GM18868 (cell line): ENCODE measurements around the gene MBNL2.

Experiments
- ATAC-seq: cut with Tn5 transposase; IDR thresholded peaks from one replicate; pipeline ENCODE4 v1.9.1; 2021; ENCODE audit warnings: mild to moderate bottlenecking, moderate library complexity; ENCODE audit not compliant: unreplicated experiment

The MBNL2 gene

DNA sequence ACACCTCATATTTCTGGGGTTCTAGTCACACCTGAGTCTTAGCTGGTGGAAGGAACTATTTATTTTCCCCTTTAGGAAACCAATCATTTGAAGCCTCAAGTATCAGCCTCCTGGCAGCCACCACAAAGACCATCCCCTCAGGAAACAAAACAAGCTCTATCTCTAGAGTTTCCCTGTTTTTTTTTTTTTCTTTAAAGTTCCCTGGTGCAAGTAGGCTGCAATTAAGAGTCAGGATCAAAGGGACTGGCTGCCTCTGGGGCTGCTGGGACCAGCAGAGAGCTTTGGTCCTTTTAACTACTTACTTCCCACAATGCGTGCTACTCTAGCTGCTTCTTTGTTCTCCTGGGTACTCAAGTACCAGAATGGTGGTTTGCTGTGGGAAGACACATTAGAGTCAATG, 11.4 kb downstream of the MBNL2 start:
- no peak for ATAC-seq

DNA sequence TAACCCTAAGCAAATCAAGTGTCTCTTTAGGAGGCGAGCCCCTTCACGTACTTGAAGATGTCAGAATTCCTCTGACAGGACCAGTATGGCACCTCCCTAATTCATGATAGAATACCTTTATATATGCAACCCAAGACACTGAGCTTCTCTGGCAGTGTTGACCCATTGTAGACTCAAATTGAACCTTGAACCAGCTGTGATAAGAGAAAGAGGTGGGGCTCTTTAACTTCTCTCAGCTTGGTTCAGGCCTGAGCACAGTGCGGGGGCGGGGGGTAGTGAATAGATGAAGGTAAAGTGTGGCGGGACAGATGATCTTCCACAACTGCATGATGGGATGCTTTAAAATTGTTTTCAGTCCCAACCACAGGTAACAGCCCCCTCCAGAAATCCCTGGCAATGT, 12.1 kb downstream of the MBNL2 start:
- no peak for ATAC-seq

DNA sequence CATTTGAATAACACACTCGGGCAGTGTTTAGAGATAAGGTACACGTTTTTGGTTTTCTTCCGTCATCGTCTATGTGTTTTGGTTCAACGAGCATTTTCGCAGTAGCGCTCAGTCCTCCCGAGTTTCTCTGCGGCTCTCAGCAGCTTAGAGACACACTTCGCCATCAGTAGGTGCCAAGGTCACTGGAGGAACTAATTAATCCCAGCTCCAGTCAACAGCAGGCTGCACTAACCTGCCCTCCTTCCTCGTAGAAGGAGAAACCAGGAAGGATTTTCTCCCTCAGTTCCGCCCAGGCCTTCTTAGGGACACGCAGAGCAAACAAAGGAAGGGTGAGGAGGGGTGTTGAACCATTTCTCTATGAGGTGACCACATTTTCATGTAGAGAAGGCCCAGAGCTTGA, 12.6 kb downstream of the MBNL2 start:
- no peak for ATAC-seq

DNA sequence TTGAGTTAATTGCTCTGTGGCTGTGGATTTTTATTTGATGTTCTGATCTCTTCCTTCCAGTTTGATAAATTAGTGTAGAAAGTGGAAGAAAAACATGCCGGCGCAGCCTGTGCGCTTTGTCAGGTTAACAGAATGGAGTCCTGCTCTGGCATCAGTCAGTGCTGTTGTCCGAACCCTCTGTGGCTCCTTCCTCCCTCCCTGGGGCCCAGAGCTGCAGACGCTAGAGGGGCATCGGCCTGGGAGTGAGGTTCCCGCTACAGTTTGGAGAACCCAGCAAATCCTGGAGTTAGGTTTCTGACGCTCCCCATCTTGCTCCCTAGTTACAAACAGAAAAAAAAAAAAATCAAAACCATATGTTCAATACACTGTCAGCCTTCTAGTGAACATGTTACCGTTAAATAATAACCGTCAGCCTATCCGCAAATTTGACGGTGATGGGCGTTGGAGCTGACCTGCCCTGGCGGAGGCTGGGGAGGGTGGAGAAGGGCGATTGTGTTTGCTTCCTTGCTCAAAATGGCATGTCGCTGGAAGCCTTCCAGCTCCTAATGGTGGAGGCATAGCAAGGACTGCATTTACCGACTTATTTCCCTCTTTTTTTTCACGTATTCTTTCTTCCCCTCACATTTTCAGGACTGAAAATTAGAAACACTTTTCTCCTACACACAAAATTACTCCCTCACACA, 13.6 kb downstream of the MBNL2 start:
- no peak for ATAC-seq

DNA sequence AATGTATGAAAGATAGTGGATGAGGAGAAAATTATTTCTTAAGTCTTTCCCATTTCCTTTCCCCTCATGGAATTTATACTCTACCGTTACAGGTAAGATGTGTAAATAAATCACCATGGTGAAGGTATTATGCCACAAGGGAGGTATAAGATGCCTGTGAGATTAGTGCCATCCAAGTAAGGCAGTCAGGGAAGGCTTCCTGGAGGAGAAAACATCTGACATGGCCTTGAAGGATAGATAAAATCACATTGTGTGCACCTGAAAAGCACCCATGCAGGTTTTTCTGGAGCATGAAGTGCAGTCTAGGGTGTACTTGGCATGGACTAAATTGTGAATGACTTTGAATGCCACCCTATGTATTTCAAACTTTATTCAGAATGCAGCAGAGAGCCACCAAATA, 15.3 kb downstream of the MBNL2 start:
- no peak for ATAC-seq

DNA sequence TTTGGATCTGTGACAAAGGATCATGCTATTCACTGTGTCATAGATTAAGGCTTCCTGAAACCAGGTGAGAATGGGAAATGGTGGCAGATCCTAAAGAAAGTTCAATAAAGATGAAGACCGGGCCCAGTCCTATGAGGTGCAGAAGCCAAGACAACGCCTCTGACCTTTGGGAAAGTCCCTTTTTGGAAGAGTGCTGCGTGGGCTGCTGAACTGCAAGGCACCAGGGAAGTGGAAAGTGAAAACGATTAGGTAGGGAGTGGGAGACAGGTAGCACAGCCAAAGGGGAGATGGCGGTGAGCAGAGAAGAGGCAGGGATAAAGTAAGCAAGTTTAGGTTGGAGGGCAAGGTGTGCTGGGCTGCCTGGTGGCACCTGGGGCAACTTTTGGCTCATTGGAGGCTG, 16.3 kb downstream of the MBNL2 start:
- no peak for ATAC-seq

DNA sequence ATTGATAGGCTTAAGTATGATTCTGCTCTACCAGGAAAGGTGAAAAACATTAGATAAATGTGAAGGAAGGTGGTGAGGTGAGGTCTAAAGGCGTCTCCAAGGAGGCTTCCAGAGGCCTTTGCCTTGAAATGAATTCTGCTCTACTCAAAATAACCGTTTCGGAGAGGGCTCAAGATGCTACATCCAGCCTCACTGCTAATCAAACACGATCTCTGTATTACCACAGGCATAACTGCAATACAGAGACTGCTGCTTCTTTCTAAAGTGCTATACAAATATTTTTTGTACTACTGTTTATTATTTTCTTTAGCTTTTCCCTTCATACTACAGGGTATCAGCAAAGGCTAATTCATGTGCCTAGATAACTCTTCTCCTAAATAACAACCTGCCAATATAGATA, 16.8 kb downstream of the MBNL2 start:
- ATAC-seq, result no peak

DNA sequence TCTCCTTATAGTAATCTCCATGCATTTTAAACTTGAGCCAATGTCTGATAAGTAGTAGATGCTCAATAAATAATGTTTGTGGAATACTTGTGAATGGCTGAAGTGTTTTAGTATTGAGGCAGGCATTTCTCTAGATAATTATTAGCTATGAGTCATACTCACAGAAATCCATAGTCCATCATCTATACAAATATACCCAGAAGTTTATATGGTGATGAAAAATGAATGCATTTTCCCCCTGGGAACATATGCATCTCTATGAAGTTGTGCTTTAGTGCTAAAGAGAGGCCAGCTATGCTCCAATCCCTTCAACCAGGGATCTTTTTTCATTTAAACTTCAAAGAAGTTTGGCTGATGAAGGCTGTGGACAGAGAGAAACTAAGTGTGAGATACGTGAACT, 17.2 kb downstream of the MBNL2 start:
- ATAC-seq, result no peak

DNA sequence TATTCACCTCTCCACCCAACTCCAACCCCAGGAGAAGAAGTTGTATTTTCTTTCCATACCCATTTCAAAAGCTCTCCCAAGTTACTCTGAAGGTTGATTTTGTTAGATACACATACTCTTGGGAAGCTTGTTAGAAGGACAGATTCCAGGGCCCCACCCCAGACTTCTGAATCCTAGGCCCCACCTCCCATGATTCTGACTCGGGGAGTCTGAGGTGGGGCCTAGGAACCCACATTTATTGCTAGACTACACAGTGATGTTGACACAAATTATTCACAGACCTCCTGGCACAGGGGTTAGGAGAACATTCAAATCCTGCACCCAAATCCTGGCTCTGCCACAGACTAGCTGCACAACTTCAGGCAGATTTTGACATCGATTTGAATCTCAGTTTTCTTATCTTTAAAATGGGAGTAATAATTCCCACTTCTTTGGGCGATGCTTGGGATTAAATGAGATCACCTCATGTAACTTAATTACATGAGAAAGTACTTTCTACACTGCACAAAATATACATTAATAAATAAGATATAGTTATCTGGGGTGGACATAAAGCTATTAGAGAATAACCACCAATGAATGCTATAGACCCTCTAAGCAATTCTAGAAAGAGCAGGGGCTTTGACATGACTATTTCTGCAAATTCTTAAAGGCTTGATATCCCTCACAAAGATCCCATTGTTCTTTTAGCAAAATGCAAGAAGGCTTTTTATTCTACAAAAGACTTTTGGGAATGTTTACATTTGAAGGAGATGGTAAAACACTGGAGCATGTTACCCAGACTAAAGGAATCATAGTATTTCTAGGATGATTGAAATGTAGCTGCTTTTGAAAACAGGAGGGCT, 18.0 kb downstream of the MBNL2 start:
- ATAC-seq, result no peak

DNA sequence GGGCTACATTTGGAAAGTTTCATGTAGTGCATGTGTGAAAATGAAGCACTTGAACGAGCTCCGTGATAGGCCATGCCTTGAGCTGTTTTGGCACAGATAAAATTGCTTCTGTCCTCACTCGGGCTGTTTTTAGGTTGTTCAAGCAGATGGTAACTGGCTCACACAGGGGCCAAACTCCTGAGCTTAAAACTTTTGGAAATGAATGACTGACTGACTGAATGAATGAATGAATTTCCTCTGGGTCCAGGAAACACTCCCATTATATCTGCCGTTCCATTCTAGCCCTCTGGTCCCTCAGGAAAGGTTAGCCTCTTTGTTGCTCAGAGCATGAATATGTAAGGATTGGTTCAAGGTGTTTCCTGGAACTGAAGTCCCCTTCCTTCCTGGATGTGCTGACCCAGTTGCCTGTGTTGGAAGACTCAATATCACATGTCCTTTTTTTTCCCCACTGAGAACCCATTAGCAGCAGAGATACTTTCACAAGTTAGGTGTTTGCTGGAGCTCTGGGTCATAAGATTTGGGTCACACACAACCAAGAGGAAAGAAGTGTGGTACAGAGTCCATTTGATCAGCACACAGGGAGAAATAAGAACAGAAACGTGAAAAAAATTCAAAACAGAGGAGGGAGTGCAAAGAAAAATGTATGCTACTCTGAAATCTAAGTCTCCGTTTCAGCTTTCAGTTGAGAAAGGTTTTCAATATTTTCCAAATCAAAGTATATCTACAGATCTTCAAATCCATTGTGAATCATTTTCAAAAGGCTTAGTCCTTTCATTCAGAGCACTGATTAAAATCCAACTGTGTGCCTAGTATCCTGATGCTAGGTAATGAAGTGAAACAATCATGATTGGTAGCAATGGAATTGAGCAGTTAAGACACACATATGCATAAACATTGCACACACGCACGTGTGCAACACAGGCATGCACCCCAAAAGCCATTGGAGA, 18.9 kb downstream of the MBNL2 start:
- ATAC-seq, result no peak

DNA sequence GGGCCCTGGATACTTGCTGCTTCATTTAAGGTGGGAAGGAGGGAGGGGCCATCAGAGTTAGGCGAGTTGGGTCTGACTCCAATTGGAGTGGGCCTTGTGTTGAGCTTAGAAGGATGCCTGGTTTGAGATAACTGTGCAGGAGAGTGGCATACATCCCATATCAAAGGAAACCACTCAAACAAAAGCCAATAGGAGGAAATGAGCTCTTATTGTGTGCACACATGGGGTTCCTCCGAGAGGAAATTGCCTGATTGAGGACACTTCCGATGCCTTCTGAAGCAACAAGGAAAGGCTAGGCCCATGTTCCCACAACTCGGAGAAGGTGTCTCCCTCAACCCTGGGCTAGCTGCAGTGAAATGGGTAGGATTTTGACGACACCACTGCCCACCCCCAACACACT, 19.6 kb downstream of the MBNL2 start:
- ATAC-seq, result no peak

DNA sequence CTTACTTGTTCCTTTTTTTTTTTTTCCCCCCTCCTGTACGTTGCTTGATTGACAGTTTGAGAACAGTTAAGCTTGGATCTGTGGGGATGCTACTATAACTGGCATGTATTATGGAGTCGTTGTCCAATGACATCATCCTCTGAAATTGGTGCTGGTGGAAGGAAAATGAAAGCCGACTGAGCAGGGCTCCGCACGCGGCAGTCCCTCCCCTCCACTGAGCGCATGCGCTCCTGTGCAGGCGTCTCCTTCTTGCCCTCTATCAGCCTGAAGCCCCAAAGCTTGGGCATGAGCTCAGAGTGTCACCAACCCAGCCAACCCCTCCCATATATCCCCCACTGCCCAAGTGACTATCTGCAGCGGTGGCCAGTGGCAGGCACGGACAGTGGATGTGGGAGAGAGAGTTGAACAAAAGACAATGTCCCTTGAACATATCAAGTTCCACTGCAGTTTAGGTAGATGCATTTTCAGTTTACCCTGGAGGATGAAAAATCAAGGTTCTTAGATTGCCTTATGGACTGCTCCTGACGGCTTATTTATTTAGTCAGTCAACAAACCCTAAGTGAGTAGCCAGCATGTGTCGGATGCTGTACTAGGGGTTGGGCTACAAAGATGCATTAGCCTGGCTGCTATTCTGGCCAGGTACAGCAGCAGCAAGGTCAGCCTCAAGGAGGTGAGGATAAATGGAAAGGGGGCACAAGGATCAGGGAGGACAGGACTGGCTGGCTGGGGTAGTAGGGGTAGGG, 20.8 kb downstream of the MBNL2 start:
- ATAC-seq, result no peak

DNA sequence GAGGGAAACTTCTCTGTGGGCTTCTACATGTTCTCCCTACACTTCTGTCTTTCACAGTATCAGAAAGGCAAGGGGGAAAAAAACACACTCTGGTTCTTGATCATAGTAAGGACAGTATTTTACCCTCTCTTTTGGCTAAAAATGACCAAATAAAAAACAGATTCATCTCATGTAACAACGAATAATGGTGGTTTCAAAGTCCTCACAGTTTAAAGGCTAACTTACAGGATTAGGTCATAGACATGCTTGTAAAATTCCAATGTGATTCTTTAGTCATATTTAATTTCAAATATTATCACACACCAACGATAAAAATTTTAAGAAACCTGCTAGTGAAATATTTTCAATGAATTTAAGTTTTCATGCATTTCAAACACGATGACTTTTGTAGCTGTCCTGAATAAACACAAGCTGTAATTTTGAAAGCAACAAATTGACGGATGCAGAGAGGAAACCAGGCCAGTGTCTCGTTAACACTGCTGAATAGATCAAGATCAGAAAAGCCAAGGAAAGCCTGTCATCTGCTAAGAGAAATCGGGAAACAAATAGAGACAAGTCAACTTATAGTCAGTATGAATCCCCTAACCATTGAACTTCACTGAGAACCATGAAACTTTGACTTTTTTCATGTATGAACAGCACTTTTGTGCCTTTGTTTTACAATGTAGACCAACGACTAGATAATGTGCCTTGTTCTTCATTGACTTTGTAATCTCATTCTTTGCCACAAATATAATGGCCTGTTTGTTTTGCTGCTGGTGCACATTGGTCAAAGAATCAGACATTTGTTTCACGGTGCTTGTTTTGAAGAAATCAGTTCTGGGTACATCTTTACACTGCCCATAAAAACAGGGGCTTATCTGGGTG, 22.0 kb downstream of the MBNL2 start:
- ATAC-seq, result no peak

DNA sequence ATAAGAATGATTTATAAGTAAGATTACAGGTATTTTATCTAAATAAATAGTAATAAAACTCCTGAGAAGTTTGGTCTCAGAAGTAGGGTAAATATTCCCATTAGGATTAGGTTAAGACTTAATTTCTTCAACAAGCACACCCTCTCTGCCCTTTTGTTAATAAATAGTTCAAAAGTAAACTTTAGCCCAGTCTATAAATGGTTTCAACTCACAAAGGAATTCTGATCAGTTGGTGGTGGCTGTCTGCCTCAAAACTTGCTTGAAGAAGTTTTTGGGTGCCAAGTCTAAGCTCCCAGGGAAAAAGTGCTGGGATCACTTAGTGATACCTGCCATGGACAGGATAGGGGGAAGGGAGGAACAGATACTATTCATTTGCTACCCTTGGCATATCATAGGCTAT, 22.9 kb downstream of the MBNL2 start:
- ATAC-seq, result no peak

DNA sequence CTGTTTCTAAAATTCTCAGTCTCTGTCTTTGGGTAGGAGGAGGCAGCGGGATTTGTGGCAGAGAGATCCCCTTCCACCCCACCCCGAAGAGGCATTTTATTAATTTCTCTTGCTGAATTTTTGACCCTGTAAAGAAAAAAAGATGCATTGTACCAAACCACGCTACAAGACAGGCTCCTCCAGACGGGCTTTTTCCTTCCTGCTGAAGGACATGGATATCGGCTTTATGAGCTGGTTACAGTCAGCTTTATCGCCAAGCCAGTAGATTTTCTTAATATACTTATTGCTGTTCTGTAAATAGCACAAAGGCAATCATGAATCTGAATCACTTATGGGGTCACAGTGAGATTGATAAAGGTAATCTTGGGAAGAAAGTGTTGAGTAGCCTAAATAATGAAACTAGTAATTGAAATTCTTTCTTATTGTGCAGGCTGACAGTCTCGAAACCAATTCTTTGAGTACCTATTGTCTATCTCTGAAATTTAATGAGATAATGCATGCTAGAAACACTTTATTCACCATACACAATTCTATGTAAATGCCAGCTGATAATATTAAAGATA, 24.5 kb downstream of the MBNL2 start:
- no peak for ATAC-seq

DNA sequence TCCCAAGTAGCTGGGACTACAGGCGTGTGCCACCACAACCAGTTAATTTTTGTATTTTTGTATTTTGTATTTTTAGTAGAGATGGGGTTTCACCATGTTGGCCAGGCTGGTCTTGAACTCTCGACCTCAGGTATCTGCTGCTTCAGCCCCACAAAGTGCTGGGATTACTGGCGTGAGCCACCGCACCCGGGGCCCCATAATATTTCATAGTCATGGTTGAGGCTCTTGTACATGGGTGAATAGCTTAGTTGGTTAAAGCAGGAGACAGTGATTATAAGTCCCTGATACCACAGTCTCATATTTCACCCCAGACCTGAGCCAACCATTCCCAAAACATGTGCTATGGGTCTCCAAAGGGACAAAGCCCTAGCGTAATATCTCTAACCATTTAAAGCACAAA, 26.1 kb downstream of the MBNL2 start:
- no peak for ATAC-seq

DNA sequence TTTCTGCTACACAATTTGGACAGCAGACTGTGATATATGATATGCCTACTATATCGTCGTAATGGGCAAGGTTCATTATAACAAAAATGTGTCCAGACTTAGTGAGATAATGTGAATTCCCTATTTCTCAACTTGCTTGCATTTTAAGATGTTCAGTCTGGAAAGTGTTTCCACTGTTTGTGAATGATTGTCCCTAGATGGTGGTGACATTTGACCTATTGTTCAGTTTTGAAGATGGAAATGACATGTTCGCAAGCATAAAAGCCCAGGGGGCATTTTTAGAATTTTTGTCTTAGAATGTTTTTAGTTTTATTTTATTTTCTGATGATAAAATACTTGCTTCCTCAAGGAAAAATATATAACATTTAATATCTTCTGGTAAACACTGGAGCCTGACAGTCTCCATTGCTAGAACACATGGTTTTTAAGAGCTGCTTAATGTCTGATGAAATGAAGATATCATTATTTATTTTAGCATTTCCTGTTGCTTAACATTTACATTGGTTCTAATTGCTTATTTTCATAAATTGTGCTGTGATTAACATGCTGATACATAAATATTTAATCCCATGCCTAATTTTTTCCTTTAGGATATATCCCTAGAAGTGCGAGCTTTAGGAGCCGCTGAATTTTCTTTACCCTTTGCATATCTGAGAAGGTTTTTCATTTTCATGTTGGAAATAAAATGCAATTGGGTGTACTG, 27.1 kb downstream of the MBNL2 start:
- ATAC-seq, result no peak

DNA sequence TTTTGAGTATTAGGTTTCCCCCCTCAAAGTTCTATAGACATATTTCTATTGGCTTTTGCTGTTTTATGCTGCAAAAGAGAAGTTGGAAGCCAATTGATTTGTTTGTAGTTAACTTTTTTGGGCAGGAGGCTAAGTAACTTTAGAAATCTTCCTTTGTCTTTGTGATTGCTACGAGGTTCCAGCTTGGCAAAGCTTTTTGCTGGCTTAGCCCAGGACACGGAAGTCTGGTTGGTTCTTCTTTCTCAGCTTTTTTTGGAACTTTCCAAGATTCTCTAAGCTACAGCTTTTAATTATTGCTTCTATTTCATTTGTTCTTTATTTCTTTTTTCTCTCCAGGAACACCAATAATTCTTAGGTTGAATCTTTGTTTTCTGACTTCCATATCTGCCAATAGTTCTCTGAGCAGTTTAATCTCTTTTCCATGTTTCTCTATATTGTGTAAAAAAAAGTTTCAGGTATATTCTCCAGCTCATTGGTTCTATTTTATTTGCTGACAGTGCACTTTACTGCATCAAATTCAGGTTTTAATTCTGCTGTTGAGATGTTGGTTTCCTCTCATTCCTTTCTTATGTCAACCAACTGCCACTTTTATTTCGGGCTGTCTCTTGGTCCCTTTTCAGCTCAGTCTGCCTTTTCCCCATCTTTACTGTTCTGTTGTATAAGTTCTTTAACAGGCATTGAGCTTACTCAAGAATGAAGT, 27.8 kb downstream of the MBNL2 start:
- no peak for ATAC-seq
